ENCODE measurements around the gene SLC44A5.

The SLC44A5 gene

DNA sequence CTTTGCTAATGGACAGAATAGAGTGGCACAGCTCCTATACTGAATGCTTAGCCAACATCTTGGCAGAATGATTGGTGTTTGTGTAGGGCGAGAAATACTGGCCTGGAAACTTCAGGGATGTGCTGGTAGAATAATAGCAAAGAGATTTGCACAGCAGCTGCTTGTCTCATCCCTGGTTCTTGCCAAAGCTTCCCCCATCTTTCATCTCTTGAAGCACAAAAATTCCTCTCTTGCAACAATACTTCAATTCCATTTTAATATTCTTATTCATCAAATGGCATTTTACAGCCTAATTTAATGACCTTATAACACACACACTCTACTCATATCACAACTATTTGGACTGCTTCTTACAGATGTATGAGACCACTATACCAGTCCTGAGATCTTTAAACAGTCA lies 439.0 kb downstream of the SLC44A5 start:
- no peak for DNase-seq

DNA sequence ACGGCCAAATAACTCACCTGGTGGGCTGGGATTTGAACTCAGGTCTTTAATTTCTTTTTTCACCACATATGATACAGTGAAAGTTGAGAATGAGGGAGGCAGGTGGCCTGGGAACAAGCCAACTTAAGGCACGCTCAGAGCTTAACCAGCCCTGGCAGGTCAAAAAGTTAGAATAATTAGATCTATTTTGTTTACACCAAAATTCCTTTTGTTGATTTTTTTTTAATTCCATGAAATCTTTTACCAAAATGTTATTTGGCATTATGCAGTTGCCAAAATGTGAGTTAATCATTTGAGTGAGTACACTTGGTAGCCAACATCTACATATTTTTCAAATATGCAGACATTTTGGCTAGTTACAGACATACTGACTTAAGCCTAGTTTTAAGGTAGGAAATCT lies 439.9 kb downstream of the SLC44A5 start:
- DNase-seq, result no peak

DNA sequence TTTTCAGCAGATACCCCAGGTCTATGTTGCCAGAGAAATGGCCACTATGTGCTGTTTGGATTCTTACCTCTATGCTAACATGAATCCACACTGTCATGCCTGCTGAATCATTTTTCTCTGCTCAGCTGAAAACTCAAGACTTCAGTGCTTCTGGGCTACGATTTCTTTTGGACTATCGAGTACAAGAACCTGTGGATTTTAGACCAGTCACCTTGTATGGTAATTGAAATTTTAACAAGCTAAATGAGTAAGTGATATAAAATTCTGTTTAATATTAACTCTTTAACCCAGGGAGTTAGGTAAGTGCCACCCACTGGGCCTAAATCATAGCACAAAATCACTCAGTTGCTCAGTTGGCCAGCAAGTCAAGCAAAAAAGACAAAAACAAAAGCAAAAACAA lies 440.9 kb downstream of the SLC44A5 start:
- DNase-seq, result no peak

DNA sequence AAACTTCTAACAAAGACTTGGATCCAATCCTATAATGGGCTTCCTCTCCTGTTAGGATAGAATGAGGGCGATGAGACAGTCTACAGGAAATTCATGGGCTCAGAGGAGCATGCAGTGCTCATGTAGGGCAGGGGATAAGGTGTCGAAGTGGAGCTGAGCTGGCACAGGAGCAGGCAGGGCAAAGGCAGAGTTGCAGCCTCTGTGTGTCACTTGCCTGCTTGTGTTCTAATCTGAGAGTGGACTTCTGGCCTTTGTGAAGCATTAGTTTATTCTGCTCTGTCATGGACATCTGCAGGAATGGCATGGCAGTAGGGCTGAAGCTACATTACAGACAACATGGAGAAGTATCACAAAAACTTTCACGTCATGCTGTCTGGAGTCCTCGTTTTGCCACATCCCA lies 444.1 kb downstream of the SLC44A5 start:
- DNase-seq, result no peak

DNA sequence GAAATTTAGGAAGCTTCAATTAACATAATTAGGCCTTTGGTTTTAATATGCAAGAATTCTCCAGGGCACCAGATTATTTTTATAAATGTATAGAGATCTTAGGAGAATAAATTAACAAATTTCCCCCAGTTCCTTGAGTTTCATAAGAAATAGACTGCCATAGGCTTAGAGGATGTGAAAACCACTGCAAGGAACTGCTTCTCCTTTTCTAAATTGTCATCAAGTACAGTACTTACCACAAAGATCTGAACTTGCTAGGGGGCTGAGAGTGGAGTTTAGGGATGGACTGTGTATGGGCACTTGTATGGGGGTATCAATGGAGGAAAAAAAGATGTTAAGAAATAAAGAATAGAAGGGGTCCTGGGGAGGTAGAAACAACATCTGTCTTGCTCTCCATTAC lies 445.6 kb downstream of the SLC44A5 start:
- DNase-seq, result no peak

DNA sequence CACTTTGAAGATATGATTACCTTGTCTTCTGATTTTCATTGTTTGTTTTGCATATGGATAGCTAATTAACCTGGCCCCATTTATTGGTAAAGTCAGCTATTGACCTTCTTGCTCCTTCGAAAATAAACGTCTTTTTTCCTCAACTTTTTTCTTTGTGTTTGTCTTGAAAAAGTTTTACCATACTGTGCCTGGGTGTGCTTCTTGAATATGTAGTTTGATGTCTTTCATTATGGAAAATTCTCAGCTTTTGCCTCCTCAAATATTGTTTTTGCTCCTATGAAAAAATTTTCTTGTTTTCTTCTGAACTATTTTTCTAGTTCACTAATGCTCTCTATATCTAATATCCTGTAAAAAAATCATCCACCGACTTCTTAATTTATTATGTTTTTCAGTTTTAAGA lies 451.8 kb downstream of the SLC44A5 start:
- no peak for DNase-seq
